GM23338 (cell line): ENCODE data around the gene CIT.

Experiments used
- CREB1 ChIP-seq: fragments of 250-450 bp; sonication (Bioruptor Pico); IDR thresholded peaks from 2 replicates; pipeline ENCODE4 v1.5.0; 2020; ENCODE audit warnings: low read depth, mild to moderate bottlenecking, moderate library complexity
- ETS1 ChIP-seq: IDR thresholded peaks from 2 replicates; pipeline ENCODE4 v1.6.1; 2016; ENCODE audit warnings: antibody characterized with exemption
- EZH2 ChIP-seq: fragments of 200-600 bp; sonication (generic); IDR thresholded peaks from one replicate; pipeline ENCODE4 v1.8.0; 2017; ENCODE audit warnings: antibody characterized with exemption, mild to moderate bottlenecking, low read depth; ENCODE audit not compliant: unreplicated experiment
- POLR2AphosphoS5 ChIP-seq: IDR thresholded peaks from 2 replicates; pipeline ENCODE4 v1.6.1; 2016; ENCODE audit warnings: antibody characterized with exemption, low read depth
- REST ChIP-seq: IDR thresholded peaks from one replicate; pipeline ENCODE4 v1.6.1; 2018; ENCODE audit warnings: antibody characterized with exemption; ENCODE audit not compliant: unreplicated experiment
- ZNF114 ChIP-seq: fragments of 250-450 bp; sonication (Bioruptor Pico); IDR thresholded peaks from 2 replicates; pipeline ENCODE4 v1.5.0; 2020; ENCODE audit warnings: mild to moderate bottlenecking, moderate library complexity
- ZNF331 ChIP-seq: fragments of 250-450 bp; sonication (Bioruptor Pico); IDR thresholded peaks from 2 replicates; pipeline ENCODE4 v1.5.0; 2020; ENCODE audit warnings: low read depth, mild to moderate bottlenecking, moderate library complexity
- TF ChIP-seq, protein P1 (sequence below), 2 experiments: fragments of 200-600 bp in 1 of 2; sonication (generic) in 1 of 2; conservative IDR thresholded peaks; 2 replicates each; pipeline versions ENCODE4 v1.5.1 to v1.6.1; 2016 to 2017; ENCODE audit warnings: antibody characterized with exemption in 2 of 2, low read depth in 2 of 2, mild to moderate bottlenecking in 2 of 2, moderate library complexity in 1 of 2

DNA sequence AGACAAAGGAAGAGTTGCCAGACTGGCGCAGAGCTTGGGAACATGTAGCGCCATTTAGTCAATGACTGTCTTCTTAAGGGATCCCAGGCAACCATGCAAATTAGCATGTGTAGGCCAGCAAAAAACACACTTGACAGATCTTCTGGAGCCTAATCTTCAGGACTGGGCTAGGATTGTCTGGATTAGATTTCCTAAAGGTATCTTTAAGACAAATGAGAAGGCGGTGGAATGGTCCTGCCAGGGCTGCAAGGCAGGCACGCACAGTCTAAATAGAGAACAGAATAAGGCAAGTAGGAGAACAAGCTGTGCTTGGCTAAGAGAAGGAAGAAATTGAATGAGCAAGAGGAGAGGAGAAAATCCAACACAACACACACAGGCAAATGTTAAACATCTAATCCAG, 80.0 kb downstream of the CIT start:
- TF ChIP-seq, protein P1, sequence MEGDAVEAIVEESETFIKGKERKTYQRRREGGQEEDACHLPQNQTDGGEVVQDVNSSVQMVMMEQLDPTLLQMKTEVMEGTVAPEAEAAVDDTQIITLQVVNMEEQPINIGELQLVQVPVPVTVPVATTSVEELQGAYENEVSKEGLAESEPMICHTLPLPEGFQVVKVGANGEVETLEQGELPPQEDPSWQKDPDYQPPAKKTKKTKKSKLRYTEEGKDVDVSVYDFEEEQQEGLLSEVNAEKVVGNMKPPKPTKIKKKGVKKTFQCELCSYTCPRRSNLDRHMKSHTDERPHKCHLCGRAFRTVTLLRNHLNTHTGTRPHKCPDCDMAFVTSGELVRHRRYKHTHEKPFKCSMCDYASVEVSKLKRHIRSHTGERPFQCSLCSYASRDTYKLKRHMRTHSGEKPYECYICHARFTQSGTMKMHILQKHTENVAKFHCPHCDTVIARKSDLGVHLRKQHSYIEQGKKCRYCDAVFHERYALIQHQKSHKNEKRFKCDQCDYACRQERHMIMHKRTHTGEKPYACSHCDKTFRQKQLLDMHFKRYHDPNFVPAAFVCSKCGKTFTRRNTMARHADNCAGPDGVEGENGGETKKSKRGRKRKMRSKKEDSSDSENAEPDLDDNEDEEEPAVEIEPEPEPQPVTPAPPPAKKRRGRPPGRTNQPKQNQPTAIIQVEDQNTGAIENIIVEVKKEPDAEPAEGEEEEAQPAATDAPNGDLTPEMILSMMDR (conservative IDR thresholded peaks at IDR 0.05; ENCODE audit: low read depth in 2 of 2) = no peak
- TF ChIP-seq EZH2 (no peak), POLR2AphosphoS5 (no peak), CREB1 (CRISPR knock-in tag) (no peak), ETS1 (no peak), ZNF331 (CRISPR knock-in tag) (no peak), REST (no peak), ZNF114 (CRISPR knock-in tag) (no peak)
